BJ (cell line): ENCODE results near the gene TBC1D21. TPM values are rescaled to one million over a fixed set of nuclear protein-coding genes. Genes with fewer than 3 reads are reported as not detected.
A peak's percentile ranks its signal among the peaks of the same experiment; 100 is the strongest.

Experiments used
- CTCF ChIA-PET: fragments of 350-600 bp; formaldehyde crosslinking; extraction: SDS; loops from one replicate; lab custom pipeline; 2021; ENCODE audit warnings: antibody characterized with exemption, inconsistent platforms; lab: Yijun Ruan, JAX
- POLR2A ChIA-PET: fragments of 300-600 bp; sonication (Branson Sonifier 250); formaldehyde crosslinking; extraction: SDS; loops from one replicate; lab custom pipeline; 2021; ENCODE audit warnings: antibody characterized with exemption; lab: Charles Lee
- DNase-seq: peaks from one replicate; pipeline ENCODE4 v3.0.0-alpha.2; 2011; ENCODE audit warnings: low read depth
- H3K27me3 ChIP-seq: 2 replicates; pipeline ENCODE4 v1.6.0; 2011; ENCODE audit warnings: low read length; ENCODE audit not compliant: control insufficient read depth, insufficient read depth
- H3K36me3 ChIP-seq: 2 replicates; pipeline ENCODE4 v1.5.1; 2011; ENCODE audit warnings: low read length; ENCODE audit not compliant: control insufficient read depth, insufficient read depth
- H3K4me3 ChIP-seq: 2 replicates; pipeline ENCODE4 v1.5.1; 2011; ENCODE audit warnings: low read depth, mild to moderate bottlenecking, control low read depth, low read length
- CTCF ChIP-seq: IDR thresholded peaks from 2 replicates; pipeline ENCODE4 v1.5.1; 2011; ENCODE audit warnings: low read depth, mild to moderate bottlenecking, control low read depth, inconsistent platforms, low read length, moderate library complexity; ENCODE audit not compliant: insufficient read depth
- polyA plus RNA-seq: library from polyadenylated mRNA; depleted of rRNA; stranded (reverse); fragments of >200 nt; gene quantifications from 2 replicates; pipeline ENCODE4 v1.2.3, GENCODE V29; 2011

The TBC1D21 gene
- polyA plus RNA-seq, 1 experiment = not detected

GRCh38 chr15:73926219-73927002 lies 53.0 kb downstream of the TBC1D21 start, which contains the start of gene LOXL1:
Gene LOXL1 (plus strand): TSS chr15:73926462. CDS start chr15:73926784, 322 bp downstream.
- ChIA-PET POLR2A (interaction anchor here (1.2 kb wide), 1 partner anchor 10 kb away, joined by 5 read pairs; no protein-coding TSS in a partner anchor), CTCF (interaction anchor here (1.0 to 4.3 kb wide), 6 partner anchors 10 to 46 kb away, joined by 3 to 16 read pairs (median 10); no protein-coding TSS in a partner anchor)
- TF ChIP-seq CTCF = no peak
- Histone ChIP-seq H3K4me3 (peak within 1 kb of the TSS; percentile 59), H3K27me3 (no peaks in the 10 kb centered on the region), H3K36me3 (no peaks in the 10 kb centered on the region)
- DNase-seq = peak; percentile 53

- Histone ChIP-seq H3K4me3 (peak overlapping the region; percentile 59), H3K27me3 (no peaks in the 10 kb centered on the region), H3K36me3 (peaks cover 2% of the 10 kb centered on the region; the same call in 1 of the 2 replicates)
- no peak for TF ChIP-seq CTCF
- POLR2A ChIA-PET = interaction anchor here (1.2 kb wide), 1 partner anchor 9 kb away, joined by 5 read pairs; no protein-coding TSS in a partner anchor
- CTCF ChIA-PET = interaction anchor here (0.9 to 2.9 kb wide), 11 partner anchors 8 to 179 kb away, joined by 3 to 15 read pairs (median 5); no protein-coding TSS in a partner anchor
- no peak for DNase-seq
Measured at GRCh38 chr15:73927003-73927475, 53.7 kb downstream of the TBC1D21 start.

GRCh38 chr15:73927476-73928240 lies 54.3 kb downstream of the TBC1D21 start:
- CTCF ChIA-PET = interaction anchor here (0.6 to 2.9 kb wide), 16 partner anchors 9 to 314 kb away, joined by 3 to 15 read pairs (median 4); no protein-coding TSS in a partner anchor
- H3K36me3 ChIP-seq = peaks cover 2% of the 10 kb centered on the region; the same call in 1 of the 2 replicates
- POLR2A ChIA-PET = no interaction called here
- TF ChIP-seq CTCF = peak; percentile 68
- DNase-seq = no peak
- H3K4me3 ChIP-seq = peak overlapping the region; percentile 59
- H3K27me3 ChIP-seq = no peaks in the 10 kb centered on the region

- DNase-seq = no peak
- ChIA-PET CTCF (interaction anchor here (0.6 to 2.9 kb wide), 16 partner anchors 8 to 314 kb away, joined by 3 to 15 read pairs (median 4); no protein-coding TSS in a partner anchor), POLR2A (no interaction called here)
- H3K4me3 ChIP-seq = peak overlapping the region; percentile 59
- H3K36me3 ChIP-seq = peaks cover 4% of the 10 kb centered on the region
- TF ChIP-seq CTCF = no peak
- no peaks in the 10 kb centered on the region for H3K27me3 ChIP-seq
Measured at GRCh38 chr15:73928241-73928579, 54.8 kb downstream of the TBC1D21 start.
